Stimulated activated naive CD4-positive, alpha-beta T cell (primary cell): ENCODE data around the gene CARMIL3.
A peak's percentile ranks its signal among the peaks of the same experiment; 100 is the strongest.
"Not testable (repeated sequence)": the region's sequence is repeated elsewhere in the genome, so short reads cannot be mapped to it uniquely, and the experiment has no call there.

Source experiments
- DNase-seq, 6 experiments: peaks; one replicate each; lab custom pipeline; 2025; lab: John Stamatoyannopoulos, UW

The CARMIL3 gene

GRCh38 chr14:24036963-24037657, 14.7 kb upstream of the CARMIL3 start:
- DNase-seq: not testable (repeated sequence)

DNA sequence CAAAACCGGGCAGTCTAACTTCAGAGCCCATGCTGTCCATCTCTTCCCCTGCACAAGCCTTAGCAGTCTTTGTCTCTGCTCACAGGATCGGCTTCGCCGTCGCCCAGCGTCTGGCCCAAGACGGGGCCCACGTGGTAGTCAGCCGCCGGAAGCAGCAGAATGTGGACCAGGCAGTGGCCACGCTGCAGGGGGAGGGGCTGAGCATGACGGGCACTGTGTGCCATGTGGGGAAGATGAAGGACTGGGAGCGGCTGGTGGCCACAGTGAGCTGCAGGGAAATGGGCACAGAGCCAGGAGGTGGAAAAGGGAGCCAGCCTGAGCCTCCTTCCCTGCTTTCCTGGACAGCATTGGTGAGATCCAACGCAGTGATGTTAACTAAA, 14.2 kb upstream of the CARMIL3 start:
- DNase-seq: no peak

- DNase-seq: no peak
Measured at GRCh38 chr14:24038686-24039085, 13.1 kb upstream of the CARMIL3 start.

GRCh38 chr14:24040692-24041091, 11.1 kb upstream of the CARMIL3 start:
- no peak for DNase-seq

DNA sequence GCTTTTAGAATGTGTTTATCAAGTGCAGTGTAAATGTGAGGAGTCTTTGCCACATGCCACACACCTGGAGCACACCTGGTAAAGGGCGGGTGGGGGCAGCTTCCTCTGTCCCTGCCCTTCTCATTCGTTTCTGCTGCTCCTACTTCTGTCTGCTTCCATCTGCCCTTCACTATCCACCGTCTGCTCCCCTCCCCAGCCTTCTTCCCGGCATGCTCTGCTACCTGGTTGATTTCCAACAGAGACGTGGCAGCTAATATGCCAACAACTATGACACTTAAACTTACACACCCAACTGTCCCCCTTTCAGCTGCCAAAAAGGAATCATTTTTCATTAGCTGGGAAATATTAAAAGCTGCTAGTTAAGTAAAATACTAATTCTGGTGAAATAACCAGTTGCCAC, 9.1 kb upstream of the CARMIL3 start:
- DNase-seq: no peak

- DNase-seq: not testable (repeated sequence)
Measured at GRCh38 chr14:24049002-24049401, 2.8 kb upstream of the CARMIL3 start.

GRCh38 chr14:24050753-24051152, 1.1 kb upstream of the CARMIL3 start:
- DNase-seq: not testable (repeated sequence)

GRCh38 chr14:24051176-24051788, 527 bp upstream of the CARMIL3 start:
- peak in 2 of 6 experiments; percentile 13 to 32 for DNase-seq

DNA sequence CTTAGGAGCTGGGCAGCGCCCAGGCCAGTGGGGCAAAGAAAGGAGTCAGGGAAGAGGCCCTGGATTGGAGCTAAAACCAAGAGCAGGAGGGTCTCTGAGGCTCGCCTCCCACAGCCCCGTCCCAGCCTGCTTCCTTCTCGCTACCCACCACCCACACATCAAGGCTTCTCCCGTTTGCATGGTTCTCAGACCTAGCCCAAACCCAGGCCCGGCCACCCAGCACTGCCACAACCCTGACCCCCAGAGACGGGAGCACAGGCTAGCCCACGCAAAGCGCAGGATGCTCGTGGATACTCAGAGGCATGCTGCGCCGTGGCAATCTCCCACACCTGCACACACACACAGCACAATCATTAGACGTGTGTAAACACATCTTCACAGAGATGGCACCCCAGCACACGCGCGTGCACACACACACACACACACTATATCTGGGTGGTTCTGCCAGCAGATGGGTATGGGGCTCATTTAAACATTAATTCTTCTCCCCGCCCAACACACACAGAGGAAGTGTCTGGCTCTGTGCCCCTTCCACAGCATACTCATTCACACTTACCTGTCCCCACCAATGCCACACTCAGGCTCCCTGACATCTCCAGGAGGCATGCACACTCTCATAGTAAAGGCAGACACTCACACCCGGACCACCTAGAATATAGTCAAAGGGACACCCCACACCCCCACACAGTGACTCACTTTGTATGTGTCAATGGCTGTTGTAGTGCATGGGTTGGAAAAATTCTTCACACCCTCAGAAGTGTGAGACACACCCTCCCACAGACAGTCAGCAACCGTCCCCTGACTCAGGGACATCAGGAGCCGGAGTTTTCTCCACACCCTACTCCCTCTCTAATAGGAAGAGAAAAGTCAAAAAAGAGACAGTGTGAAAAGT, 1.1 kb downstream of the CARMIL3 start:
- no peak for DNase-seq

GRCh38 chr14:24053548-24054323, 1.9 kb downstream of the CARMIL3 start:
- no peak for DNase-seq

DNA sequence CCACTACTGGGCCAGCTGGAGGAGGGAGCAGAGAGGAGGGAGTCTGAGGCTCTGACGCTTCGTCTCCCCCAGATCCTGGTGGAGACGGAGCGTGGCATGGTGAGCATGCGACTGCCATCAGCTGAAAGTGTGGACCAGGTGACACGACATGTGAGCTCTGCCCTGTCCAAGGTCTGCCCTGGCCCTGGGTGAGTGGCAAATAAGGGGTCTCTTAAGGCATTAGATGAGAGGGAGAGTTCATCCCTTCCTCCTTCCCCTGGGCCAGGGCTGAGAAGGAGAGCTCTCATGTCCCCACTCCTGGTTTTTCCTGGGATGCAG, 2.5 kb downstream of the CARMIL3 start:
- DNase-seq: no peak

DNA sequence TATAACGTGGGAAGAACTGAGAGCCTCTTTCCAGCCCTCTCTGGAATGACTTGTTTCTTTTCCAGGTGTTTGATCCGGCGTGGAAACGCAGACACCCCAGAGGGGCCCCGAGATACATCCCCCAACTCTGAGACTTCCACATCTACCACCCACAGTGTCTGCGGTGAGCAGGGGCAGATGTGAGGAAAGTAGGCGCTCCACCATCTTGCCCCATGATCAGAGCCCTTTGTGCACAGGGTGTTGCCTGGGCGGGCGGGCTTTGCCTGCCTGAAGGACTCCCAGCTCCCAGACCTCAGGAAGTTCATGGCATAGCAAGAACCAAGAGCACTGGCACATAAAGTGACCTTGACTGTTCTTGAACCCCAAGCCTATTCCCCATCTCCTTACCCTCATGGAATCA, 2.8 kb downstream of the CARMIL3 start:
- no peak for DNase-seq

GRCh38 chr14:24055971-24056799, 4.4 kb downstream of the CARMIL3 start:
- DNase-seq: no peak

DNA sequence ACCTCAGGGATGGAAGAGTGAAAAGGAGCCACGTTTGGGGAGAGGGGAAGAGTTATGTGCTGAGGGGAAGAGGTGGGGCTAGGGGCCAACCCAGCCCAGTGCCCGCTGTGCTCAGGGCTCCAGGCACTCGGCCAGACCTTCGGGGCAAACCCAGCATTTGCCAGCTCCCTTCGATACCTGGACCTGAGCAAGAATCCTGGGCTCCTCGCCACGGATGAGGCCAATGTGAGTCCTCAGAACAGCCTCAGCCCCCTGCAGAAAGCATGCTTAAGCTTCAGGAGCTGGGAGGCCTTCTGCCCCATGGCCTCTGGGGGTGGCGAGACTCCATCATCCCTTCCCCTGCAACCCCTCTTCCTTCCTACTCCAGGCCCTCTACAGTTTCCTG, 5.0 kb downstream of the CARMIL3 start:
- no peak for DNase-seq

- no peak for DNase-seq
Measured at GRCh38 chr14:24057271-24057670, 5.5 kb downstream of the CARMIL3 start.

GRCh38 chr14:24057867-24058259, 6.1 kb downstream of the CARMIL3 start:
- no peak for DNase-seq

DNA sequence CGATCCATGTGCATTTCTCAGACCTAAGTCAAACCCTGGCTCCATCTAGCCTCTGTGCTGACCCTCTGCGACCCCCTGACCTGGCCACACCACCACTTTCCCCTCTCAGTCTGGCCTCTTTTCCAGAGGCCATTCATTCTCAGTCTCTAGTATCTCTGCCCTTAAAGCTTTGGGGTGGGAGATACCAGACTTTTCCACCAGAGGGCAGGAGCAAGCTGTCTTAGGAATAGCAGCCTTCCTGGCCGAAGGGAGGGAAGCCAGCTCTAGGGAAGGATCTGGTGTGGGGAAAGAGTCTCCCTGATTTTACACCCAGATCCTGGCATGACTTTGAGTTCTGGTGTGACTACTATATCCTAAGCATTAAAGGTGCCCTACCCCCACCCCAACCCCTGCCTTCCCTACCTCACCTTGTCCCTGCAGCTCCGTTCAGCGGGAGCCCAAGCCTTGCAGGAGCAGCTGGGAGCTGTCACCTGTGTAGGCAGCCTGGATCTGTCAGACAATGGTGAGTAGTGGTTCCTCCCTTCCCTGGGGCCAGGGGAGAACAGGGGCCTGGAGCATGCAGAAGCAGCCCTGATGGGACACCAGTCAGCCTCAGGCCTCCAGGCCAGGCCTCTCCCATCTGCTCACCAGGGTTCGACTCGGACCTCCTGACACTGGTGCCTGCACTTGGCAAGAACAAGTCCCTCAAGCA, 6.6 kb downstream of the CARMIL3 start:
- peak in 5 of 6 experiments; percentile 8 to 71 (median 45) for DNase-seq

GRCh38 chr14:24058951-24059475, 7.2 kb downstream of the CARMIL3 start:
- no peak for DNase-seq

DNA sequence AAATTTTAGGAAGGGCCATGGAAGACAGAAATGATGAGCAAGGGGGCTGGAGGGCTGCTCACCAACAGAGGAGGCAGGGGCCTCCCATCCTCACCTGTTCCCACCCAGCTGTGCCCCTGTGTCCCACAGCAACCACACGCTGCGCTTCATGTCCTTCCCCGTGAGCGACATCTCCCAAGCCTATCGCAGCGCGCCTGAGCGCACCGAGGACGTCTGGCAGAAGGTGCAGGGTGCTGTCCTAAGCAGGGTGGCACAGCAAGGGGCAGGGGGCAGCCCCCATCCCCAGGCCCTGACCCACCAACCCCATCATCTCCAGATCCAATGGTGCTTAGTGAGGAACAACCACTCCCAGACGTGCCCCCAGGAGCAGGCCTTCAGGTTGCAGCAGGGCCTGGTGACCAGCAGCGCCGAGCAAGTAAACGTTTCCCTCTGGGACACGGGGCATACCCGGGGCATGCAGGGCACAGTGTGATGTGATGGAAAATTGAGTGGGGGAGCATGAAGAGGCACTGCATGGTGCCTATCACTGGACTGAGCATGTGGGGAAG, 8.1 kb downstream of the CARMIL3 start:
- no peak for DNase-seq

- no peak for DNase-seq
Measured at GRCh38 chr14:24060443-24060842, 8.6 kb downstream of the CARMIL3 start.
